HG03469 (cell line): ENCODE data around the gene THOC6.
"Not testable (repeated sequence)": the region's sequence is repeated elsewhere in the genome, so short reads cannot be mapped to it uniquely, and the experiment has no call there.

Source experiments
- ATAC-seq: cut with Tn5 transposase; IDR thresholded peaks from one replicate; pipeline ENCODE4 v1.9.1; 2021; ENCODE audit warnings: mild to moderate bottlenecking, moderate library complexity, moderate number of reproducible peaks; ENCODE audit not compliant: unreplicated experiment

THOC6 gene

DNA sequence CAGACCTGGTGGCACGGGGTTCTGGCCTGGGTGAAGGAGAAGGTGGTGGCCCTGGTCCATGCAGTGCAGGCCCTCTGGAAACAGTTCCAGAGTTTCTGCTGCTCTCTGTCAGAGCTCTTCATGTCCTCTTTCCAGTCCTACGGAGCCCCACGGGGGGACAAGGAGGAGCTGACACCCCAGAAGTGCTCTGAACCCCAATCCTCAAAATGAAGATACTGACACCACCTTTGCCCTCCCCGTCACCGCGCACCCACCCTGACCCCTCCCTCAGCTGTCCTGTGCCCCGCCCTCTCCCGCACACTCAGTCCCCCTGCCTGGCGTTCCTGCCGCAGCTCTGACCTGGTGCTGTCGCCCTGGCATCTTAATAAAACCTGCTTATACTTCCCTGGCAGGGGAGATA lies 45.3 kb downstream of the THOC6 start:
- not testable (repeated sequence) for ATAC-seq

DNA sequence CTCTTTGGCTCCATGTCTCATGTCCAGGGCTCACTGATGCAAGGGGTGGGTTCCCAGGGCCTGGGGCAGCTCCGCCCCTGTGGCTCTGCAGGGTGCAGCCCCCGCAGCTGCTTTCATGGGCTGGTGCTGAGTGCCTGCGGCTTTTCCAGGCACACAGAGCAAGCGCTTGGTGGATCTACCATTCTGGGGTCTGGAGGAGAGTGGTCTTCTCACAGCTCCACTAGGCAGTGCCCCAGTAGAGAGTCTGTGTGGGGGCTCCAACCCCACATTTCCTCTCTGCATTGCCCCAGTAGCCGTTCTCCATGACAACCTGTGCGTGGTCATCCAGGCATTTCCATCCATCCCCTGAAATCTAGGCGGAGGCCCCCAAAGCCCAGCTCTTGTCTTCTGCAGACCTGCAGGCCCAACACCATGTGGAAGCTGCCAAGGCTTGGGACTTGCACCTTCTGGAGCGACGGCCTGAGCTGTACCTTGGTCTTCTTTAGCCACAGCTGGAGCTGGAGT lies 46.8 kb downstream of the THOC6 start:
- no peak for ATAC-seq

DNA sequence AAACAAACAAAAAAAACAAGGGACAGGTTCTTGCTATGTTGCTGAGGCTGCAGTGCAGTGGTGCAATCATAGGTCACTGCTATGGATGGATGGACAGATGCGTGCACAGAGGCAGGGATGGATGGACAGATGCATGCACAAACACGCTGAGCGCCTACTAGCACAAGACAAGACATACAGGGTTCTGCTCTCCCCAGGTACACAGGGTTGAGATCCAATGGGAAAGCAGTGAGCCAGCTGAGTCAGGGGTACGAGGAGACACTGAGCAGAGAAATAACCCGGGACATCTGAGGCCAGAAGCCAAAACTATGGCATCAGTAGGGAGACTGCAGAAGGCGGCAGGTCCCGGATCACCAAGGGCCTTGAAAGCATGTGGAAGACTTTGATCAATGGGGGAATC lies 47.8 kb downstream of the THOC6 start:
- ATAC-seq, result no peak

DNA sequence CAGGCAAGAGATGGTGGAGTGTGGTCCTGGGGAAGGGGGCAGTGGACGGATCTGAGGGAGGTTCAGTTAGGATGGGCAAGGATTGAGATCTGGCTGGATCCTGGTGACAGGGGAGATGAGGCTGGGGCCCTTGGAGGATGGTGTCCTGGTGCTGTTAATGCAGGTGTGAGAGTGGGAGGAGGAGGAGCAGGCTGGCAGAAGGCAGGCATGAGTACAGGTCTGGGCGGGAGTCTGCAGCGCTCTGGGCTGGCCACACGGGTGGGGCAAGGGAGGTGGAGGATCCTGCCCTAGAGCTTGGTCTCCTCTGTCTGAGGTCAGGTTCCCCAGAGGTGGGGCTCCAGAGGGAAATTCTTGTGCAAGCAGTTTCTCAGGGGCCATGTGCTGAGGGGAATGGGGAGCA lies 48.3 kb downstream of the THOC6 start:
- ATAC-seq, result not testable (repeated sequence)

DNA sequence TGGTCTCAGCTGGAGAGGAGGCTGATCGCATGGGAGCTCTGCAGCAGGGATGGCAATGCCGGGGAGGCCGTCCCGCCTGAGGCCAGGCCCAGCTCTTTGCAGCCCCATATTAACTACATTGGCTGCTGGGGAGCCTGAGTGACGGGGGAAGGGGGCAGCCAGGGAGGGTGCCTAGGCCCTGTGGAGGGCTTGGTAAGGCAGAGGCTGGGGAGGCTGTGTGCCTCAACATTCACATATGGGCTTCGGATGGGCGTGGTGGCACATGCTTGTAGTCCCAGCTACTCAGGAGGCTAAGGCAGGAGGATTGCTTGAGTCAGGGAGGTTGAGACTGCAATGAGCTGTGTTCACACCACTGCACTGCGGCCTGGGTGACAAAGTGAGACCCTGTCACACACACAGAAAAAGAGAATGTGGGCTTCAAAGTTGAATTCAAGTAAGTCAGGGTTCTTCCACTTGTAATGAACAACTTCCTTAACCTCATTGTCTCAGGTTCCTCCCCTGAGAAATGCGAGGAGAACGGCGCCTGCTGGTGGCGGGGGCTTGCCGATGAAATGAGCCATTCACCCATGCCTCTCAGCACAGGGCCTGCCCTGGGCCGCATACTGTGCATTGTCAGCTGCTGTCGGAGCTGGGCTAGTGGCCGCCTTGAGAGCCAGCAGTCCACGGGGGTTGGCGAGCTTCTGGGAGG lies 48.9 kb downstream of the THOC6 start:
- not testable (repeated sequence) for ATAC-seq

DNA sequence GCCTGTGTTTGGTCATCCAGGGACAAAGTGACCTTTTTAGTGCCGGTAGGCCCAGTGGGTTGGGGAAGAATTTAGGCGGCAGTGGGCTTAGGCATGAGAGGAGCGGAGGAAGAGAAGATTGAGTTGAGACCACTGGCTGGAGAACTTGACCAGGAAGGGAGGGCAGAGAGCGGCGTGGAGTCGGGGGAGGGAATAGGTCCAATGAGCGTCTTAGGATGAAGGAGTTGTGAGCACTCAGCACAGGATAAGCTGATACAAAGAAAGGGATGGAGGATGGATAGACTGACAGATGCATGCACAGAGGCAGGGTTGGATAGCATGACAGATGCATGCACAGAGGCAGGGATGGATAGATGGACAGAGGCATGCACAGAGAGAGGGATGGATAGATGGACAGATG lies 49.6 kb downstream of the THOC6 start:
- ATAC-seq, result no peak

DNA sequence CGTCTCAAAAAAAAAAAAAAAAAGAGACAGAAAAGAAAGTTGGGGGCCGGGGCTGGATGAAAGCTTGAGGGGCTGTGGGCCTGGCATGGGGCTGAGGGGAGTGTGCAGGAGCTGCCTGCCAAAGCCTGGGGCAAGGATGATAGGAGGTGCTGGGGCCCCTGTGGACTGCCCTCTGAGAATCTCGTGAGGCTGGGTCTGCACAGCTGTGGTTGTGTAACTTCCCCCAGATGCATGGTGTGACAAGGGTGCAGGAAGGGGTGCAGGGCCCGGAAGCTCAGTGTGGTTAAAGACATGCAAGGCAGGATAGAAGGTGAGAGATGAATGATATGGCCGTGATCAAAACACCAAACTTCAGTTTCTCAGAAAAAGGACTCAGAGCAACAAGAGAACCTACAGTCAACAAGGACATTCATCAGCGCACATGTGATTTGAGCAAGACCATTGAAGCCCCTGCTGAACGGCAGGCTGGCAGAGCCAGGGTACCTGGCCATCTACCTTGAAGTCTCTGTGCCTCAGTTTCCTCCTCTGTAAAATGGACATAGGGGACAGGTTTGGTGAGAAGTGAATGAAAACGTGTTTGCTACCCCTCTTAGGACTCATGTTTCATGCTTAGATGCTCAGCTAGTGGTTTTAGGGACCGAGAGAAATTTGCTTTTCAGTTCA lies 51.2 kb downstream of the THOC6 start:
- ATAC-seq, result no peak

DNA sequence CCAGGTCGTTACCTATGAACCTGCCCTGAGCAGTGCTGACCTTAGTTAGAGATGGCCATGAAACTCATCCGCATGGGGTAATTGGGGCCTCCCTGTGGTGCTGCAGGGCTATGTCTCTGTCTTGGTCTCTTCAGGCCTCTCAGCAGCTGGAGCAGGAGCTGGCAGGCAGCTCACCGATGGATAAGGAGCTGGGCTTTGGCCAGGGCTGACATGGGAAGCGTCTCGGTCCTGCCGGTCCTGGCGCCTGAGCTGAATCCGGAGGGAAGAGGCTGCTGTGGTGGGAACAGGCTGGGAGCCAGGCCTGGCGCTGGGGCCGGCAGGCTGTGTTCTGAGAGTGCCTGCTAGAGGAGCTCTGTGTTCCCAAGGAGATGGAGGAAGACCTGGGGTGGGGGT lies 51.7 kb downstream of the THOC6 start:
- no peak for ATAC-seq

DNA sequence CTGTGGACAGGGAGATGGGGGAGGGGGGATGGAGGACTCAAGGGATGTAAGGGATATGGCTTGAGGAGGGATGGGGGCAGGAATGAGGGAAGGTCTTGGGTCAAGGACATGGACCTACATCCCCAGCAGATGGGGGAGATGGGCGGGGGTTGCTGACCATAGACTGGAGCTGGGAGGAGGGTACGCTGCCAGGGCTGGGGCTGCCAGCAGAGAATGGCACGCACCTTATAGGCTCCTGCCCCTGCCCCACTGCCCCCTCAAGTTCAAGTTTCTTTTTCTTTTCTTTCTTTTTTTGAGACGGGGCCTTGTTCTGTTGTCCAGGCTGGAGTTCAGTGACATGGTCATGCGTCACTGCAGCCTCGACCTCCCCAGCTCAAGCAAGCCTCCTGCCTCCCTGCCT lies 52.1 kb downstream of the THOC6 start:
- ATAC-seq, result not testable (repeated sequence)

DNA sequence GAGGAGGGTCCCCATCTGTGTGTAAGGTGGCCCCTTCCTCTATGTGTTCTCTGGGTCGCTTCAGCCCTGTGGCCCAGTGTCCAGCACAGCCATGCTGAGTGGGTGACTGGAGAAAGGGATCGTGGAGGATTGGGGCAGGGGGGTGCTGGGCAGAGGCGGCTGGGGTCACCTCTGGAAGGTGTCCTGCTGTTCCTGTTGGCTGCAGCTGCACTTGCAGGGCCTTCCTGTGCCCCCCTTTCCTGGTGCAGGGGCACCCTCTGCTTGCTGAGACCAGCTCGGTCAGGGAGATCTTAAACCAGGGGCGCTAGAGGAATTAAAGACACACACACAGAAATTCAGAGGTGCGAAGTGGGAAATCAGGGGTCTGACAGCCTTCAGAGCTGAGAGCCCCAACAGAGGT lies 52.7 kb downstream of the THOC6 start:
- no peak for ATAC-seq
